Testis (tissue), 3 donors: ENCODE results near the gene DNAH5. TPM values are rescaled to one million over a fixed set of nuclear protein-coding genes. Genes with fewer than 3 reads are reported as not detected.

Experiments
- DNase-seq: peaks from one replicate; pipeline ENCODE4 v3.0.0-alpha.2; 2019
- H3K27ac ChIP-seq, 2 donors: fragments of 200-600 bp; sonication (generic); one replicate each; pipeline ENCODE4 v1.5.1; 2019
- H3K27me3 ChIP-seq: fragments of 200-600 bp; sonication (generic); one replicate; pipeline ENCODE4 v1.5.1; 2019
- H3K36me3 ChIP-seq: fragments of 200-600 bp; sonication (generic); one replicate; pipeline ENCODE4 v1.5.1; 2017; ENCODE audit warnings: low read depth; ENCODE audit errors: missing control alignments
- H3K4me1 ChIP-seq: fragments of 200-600 bp; sonication (generic); one replicate; pipeline ENCODE4 v1.5.1; 2019
- H3K4me3 ChIP-seq, 2 donors: fragments of 200-600 bp; sonication (generic); one replicate each; pipeline ENCODE4 v1.5.1; 2017 to 2019
- H3K9me3 ChIP-seq: fragments of 200-600 bp; sonication (generic); one replicate; pipeline ENCODE4 v1.5.1; 2017
- CTCF ChIP-seq, 3 experiments: fragments of 450-650 bp in 2 of 3; fragments of 200-600 bp in 1 of 3; sonication (generic) in 1 of 3; IDR thresholded peaks; one replicate each; pipeline ENCODE4 v1.5.1; 2016 to 2019; ENCODE audit warnings: antibody characterized with exemption in 3 of 3, mild to moderate bottlenecking in 2 of 3, moderate library complexity in 1 of 3
- POLR2A ChIP-seq: fragments of 450-650 bp; IDR thresholded peaks from one replicate; pipeline ENCODE4 v1.6.1; 2017; ENCODE audit warnings: antibody characterized with exemption, mild to moderate bottlenecking, moderate library complexity
- WGBS, 2 donors: methylation state at CpG; one replicate each; pipeline ENCODE4 v1.1.5; 2018; 5-methylcytosine and 5-hydroxymethylcytosine counted together
- intact Hi-C: fragments of 100-400 bp; cut with DNase I; formaldehyde crosslinking; loops from one replicate; pipeline ENCODE4 v1.15.1; 2023; ENCODE audit warnings: low total_unique reads
- polyA plus RNA-seq: library from polyadenylated mRNA; stranded (reverse); fragments of 350-450 nt; fragmentation: Illumina TruSeq; extraction: RNeasy Lipid Tissue Mini Kit (QIAGEN cat#74804); gene quantifications from one replicate; pipeline ENCODE4 v1.2.3, GENCODE V29; 2014; ENCODE audit warnings: low read depth, low replicate concordance; ENCODE audit not compliant: insufficient read depth
- total RNA-seq, 2 donors: library from RNA; depleted of rRNA; stranded (reverse); fragments of >200 nt; gene quantifications; one replicate each; pipeline ENCODE4 v1.2.3, GENCODE V29; 2016

The DNAH5 gene
- total and polyA plus RNA-seq, 3 donors from 2014 or later: 1.1 to 5.9 (median 5.1) TPM

- DNase-seq: no peak
- TF ChIP-seq POLR2A: no peak
- no peak for TF ChIP-seq CTCF (IDR thresholded peaks at IDR 0.05)
- intact Hi-C loops: no loop called here
- Histone ChIP-seq H3K27ac (no peak overlapping the region), H3K4me1 (no peaks in the 10 kb centered on the region), H3K36me3 (no peaks in the 10 kb centered on the region), H3K27me3 (no peaks in the 10 kb centered on the region), H3K4me3 (no peak overlapping the region), H3K9me3 (no peaks in the 10 kb centered on the region)
- WGBS, 2 donors: 84 to 94% methylated on average over 2 of the region's 2 CpGs
Measured at GRCh38 chr5:13934125-13934524, 10.4 kb downstream of the DNAH5 start.

GRCh38 chr5:13932561-13932960 lies 11.9 kb downstream of the DNAH5 start:
- intact Hi-C loops: no loop called here
- no peak overlapping the region for H3K27ac ChIP-seq
- H3K27me3 ChIP-seq: no peaks in the 10 kb centered on the region
- no peaks in the 10 kb centered on the region for H3K4me1 ChIP-seq
- WGBS, 2 donors: 77 to 90% methylated on average over 3 of the region's 3 CpGs
- no peaks in the 10 kb centered on the region for H3K9me3 ChIP-seq
- no peaks in the 10 kb centered on the region for H3K36me3 ChIP-seq
- no peak overlapping the region for H3K4me3 ChIP-seq
- no peak for DNase-seq
- TF ChIP-seq POLR2A (no peak), CTCF (IDR thresholded peaks at IDR 0.05) (no peak)

- Histone ChIP-seq H3K36me3 (no peaks in the 10 kb centered on the region), H3K4me1 (no peaks in the 10 kb centered on the region), H3K4me3 (no peak overlapping the region), H3K27me3 (no peaks in the 10 kb centered on the region), H3K27ac (no peak overlapping the region), H3K9me3 (no peaks in the 10 kb centered on the region)
- DNase-seq: no peak
- intact Hi-C loops: no loop called here
- TF ChIP-seq POLR2A (no peak), CTCF (IDR thresholded peaks at IDR 0.05) (no peak)
Measured at GRCh38 chr5:13932011-13932410, 12.5 kb downstream of the DNAH5 start.

GRCh38 chr5:13930541-13931171 lies 13.8 kb downstream of the DNAH5 start:
- Histone ChIP-seq H3K27me3 (no peaks in the 10 kb centered on the region), H3K9me3 (no peaks in the 10 kb centered on the region), H3K4me1 (no peaks in the 10 kb centered on the region), H3K36me3 (no peaks in the 10 kb centered on the region), H3K4me3 (no peak overlapping the region), H3K27ac (no peak overlapping the region)
- 69 to 77% methylated on average over 8 of the region's 8 CpGs for WGBS, 2 donors
- TF ChIP-seq CTCF (IDR thresholded peaks at IDR 0.05) (no peak), POLR2A (no peak)
- DNase-seq: no peak
- intact Hi-C loops: no loop called here

DNA sequence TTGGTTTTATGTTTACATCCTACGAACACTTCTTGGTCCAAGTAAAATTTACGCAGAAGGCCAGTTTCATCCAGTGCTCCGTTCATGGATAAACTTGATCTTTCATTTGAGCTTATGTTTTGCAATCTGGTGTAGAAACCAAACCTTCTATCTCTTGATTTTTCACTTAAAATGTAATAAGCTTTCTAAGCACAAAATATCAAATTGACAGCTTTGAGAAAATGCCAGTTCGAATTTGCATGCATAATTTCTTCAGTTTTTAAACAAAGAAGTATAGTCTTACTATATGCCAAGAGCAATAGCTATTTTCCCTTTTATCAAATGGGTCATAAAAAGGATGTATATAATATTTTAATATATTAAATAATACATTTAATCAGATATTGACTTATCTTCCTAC lies 17.8 kb downstream of the DNAH5 start:
- no peaks in the 10 kb centered on the region for H3K36me3 ChIP-seq
- DNase-seq: no peak
- no peaks in the 10 kb centered on the region for H3K27me3 ChIP-seq
- 89% methylated on average over 4 of the region's 4 CpGs for WGBS, 2 donors
- H3K27ac ChIP-seq: no peak overlapping the region
- no peaks in the 10 kb centered on the region for H3K9me3 ChIP-seq
- no peak for TF ChIP-seq CTCF (IDR thresholded peaks at IDR 0.05)
- no peak for TF ChIP-seq POLR2A
- H3K4me1 ChIP-seq: no peaks in the 10 kb centered on the region
- intact Hi-C loops: no loop called here
- H3K4me3 ChIP-seq: no peak overlapping the region
